ENCODE measurements around the gene CABYR. TPM values are rescaled to one million over a fixed set of nuclear protein-coding genes. Genes with fewer than 3 reads are reported as not detected.

Gene CABYR
- total RNA-seq (4.8 TPM), polyA plus RNA-seq (1.3 TPM)

GRCh38 chr18:24138789-24139616 lies at the start of gene CABYR:
TSS of gene CABYR (plus strand) at chr18:24139062. CDS start at chr18:24143115, 4,053 bp downstream.
- no peaks in the 10 kb centered on the region for H3K36me3 ChIP-seq (ENCODE audit: insufficient read depth)
- 3% methylated on average over 63 of the region's 63 CpGs for WGBS
- no peaks in the 10 kb centered on the region for H3K4me1 ChIP-seq (ENCODE audit: insufficient read depth)
- peak within 1 kb of the TSS; percentile 35 for H3K4me3 ChIP-seq (ENCODE audit: low read depth, low read length)
- DNase-seq (ENCODE audit: extremely low spot score): peak; percentile 55
- no peak within 1 kb of the TSS for H3K27ac ChIP-seq (ENCODE audit: low read depth)

- Histone ChIP-seq H3K36me3 (ENCODE audit: insufficient read depth) (no peaks in the 10 kb centered on the region), H3K4me3 (ENCODE audit: low read depth, low read length) (no peak overlapping the region), H3K4me1 (ENCODE audit: insufficient read depth) (no peaks in the 10 kb centered on the region), H3K27ac (ENCODE audit: low read depth) (no peak overlapping the region)
- no peak for DNase-seq (ENCODE audit: extremely low spot score)
- 52% methylated on average over 4 of the region's 4 CpGs for WGBS
Observed at GRCh38 chr18:24089076-24089475, 49.8 kb upstream of the CABYR start.

- WGBS: 67% methylated on average over 4 of the region's 4 CpGs
Observed at GRCh38 chr18:24089515-24090337, 49.1 kb upstream of the CABYR start.

GRCh38 chr18:24090876-24091275 lies 48.0 kb upstream of the CABYR start:
- Histone ChIP-seq H3K4me1 (ENCODE audit: insufficient read depth) (no peaks in the 10 kb centered on the region), H3K4me3 (ENCODE audit: low read depth, low read length) (no peak overlapping the region), H3K36me3 (ENCODE audit: insufficient read depth) (no peaks in the 10 kb centered on the region), H3K27ac (ENCODE audit: low read depth) (no peak overlapping the region)
- no peak for DNase-seq (ENCODE audit: extremely low spot score)
- WGBS: 98% methylated on average over 13 of the region's 13 CpGs

More at GRCh38 chr18:24089515-24090337, 49.1 kb upstream of the CABYR start:
- DNase-seq (ENCODE audit: extremely low spot score): no peak
- Histone ChIP-seq H3K4me1 (ENCODE audit: insufficient read depth) (no peaks in the 10 kb centered on the region), H3K36me3 (ENCODE audit: insufficient read depth) (no peaks in the 10 kb centered on the region), H3K27ac (ENCODE audit: low read depth) (no peak overlapping the region), H3K4me3 (ENCODE audit: low read depth, low read length) (no peak overlapping the region)

- Histone ChIP-seq H3K36me3 (ENCODE audit: insufficient read depth) (no peaks in the 10 kb centered on the region), H3K4me3 (ENCODE audit: low read depth, low read length) (no peak overlapping the region), H3K4me1 (ENCODE audit: insufficient read depth) (no peaks in the 10 kb centered on the region), H3K27ac (ENCODE audit: low read depth) (no peak overlapping the region)
- no peak for DNase-seq (ENCODE audit: extremely low spot score)
Observed at GRCh38 chr18:24094561-24094960, 44.3 kb upstream of the CABYR start.

GRCh38 chr18:24095976-24096375 lies 42.9 kb upstream of the CABYR start:
- Histone ChIP-seq H3K4me1 (ENCODE audit: insufficient read depth) (no peaks in the 10 kb centered on the region), H3K27ac (ENCODE audit: low read depth) (no peak overlapping the region), H3K36me3 (ENCODE audit: insufficient read depth) (no peaks in the 10 kb centered on the region), H3K4me3 (ENCODE audit: low read depth, low read length) (no peak overlapping the region)
- no peak for DNase-seq (ENCODE audit: extremely low spot score)
- 91% methylated on average over 1 of the region's 1 CpG for WGBS

- 76% methylated on average over 6 of the region's 6 CpGs for WGBS
- H3K4me3 ChIP-seq (ENCODE audit: low read depth, low read length): no peak overlapping the region
- H3K36me3 ChIP-seq (ENCODE audit: insufficient read depth): no peaks in the 10 kb centered on the region
- H3K27ac ChIP-seq (ENCODE audit: low read depth): no peak overlapping the region
- no peaks in the 10 kb centered on the region for H3K4me1 ChIP-seq (ENCODE audit: insufficient read depth)
- DNase-seq (ENCODE audit: extremely low spot score): peak; percentile 13
Observed at GRCh38 chr18:24103320-24104021, 35.4 kb upstream of the CABYR start.

- 76% methylated on average over 4 of the region's 4 CpGs for WGBS
- no peaks in the 10 kb centered on the region for H3K4me1 ChIP-seq (ENCODE audit: insufficient read depth)
- DNase-seq (ENCODE audit: extremely low spot score): no peak
Observed at GRCh38 chr18:24104486-24104885, 34.4 kb upstream of the CABYR start.

GRCh38 chr18:24108641-24109040 lies 30.2 kb upstream of the CABYR start:
- Histone ChIP-seq H3K4me3 (ENCODE audit: low read depth, low read length) (no peak overlapping the region), H3K27ac (ENCODE audit: low read depth) (no peak overlapping the region), H3K4me1 (ENCODE audit: insufficient read depth) (no peaks in the 10 kb centered on the region), H3K36me3 (ENCODE audit: insufficient read depth) (no peaks in the 10 kb centered on the region)
- 76% methylated on average over 1 of the region's 1 CpG for WGBS
- DNase-seq (ENCODE audit: extremely low spot score): no peak

More at GRCh38 chr18:24104486-24104885, 34.4 kb upstream of the CABYR start:
- Histone ChIP-seq H3K27ac (ENCODE audit: low read depth) (no peak overlapping the region), H3K36me3 (ENCODE audit: insufficient read depth) (no peaks in the 10 kb centered on the region), H3K4me3 (ENCODE audit: low read depth, low read length) (no peak overlapping the region)

GRCh38 chr18:24111936-24112335 lies 26.9 kb upstream of the CABYR start:
- WGBS: 94% methylated on average over 2 of the region's 2 CpGs
- no peak for DNase-seq (ENCODE audit: extremely low spot score)
- no peak overlapping the region for H3K4me3 ChIP-seq (ENCODE audit: low read depth, low read length)
- H3K4me1 ChIP-seq (ENCODE audit: insufficient read depth): no peaks in the 10 kb centered on the region
- no peaks in the 10 kb centered on the region for H3K36me3 ChIP-seq (ENCODE audit: insufficient read depth)
- H3K27ac ChIP-seq (ENCODE audit: low read depth): no peak overlapping the region

GRCh38 chr18:24112464-24112863 lies 26.4 kb upstream of the CABYR start:
- Histone ChIP-seq H3K4me1 (ENCODE audit: insufficient read depth) (no peaks in the 10 kb centered on the region), H3K4me3 (ENCODE audit: low read depth, low read length) (no peak overlapping the region), H3K27ac (ENCODE audit: low read depth) (no peak overlapping the region), H3K36me3 (ENCODE audit: insufficient read depth) (no peaks in the 10 kb centered on the region)
- WGBS: 88% methylated on average over 4 of the region's 4 CpGs
- DNase-seq (ENCODE audit: extremely low spot score): no peak

- WGBS: 85% methylated on average over 15 of the region's 15 CpGs
- Histone ChIP-seq H3K4me1 (ENCODE audit: insufficient read depth) (no peaks in the 10 kb centered on the region), H3K36me3 (ENCODE audit: insufficient read depth) (no peaks in the 10 kb centered on the region), H3K4me3 (ENCODE audit: low read depth, low read length) (no peak overlapping the region), H3K27ac (ENCODE audit: low read depth) (no peak overlapping the region)
- DNase-seq (ENCODE audit: extremely low spot score): no peak
Observed at GRCh38 chr18:24112874-24113615, 25.8 kb upstream of the CABYR start.

Measured in urinary bladder (tissue), 4 donors.